Prostate gland (tissue), 2 donors: ENCODE data around the gene SYT14.

Experiments
- POLR2AphosphoS5 ChIP-seq: sonication (generic); formaldehyde crosslinking; IDR thresholded peaks from one replicate; pipeline ENCODE4 v1.6.1; 2017; ENCODE audit warnings: antibody characterized with exemption
- TF ChIP-seq, protein P1 (sequence below), 4 experiments: fragments of 200-600 bp in 2 of 4; fragments of 450-650 bp in 2 of 4; sonication (generic) in 2 of 4; IDR thresholded peaks; 1 replicate in 3 of 4; 2 replicates in 1 of 4; pipeline ENCODE4 v1.5.1; 2016 to 2019; ENCODE audit warnings: antibody characterized with exemption in 4 of 4, mild to moderate bottlenecking in 2 of 4, moderate library complexity in 2 of 4

DNA sequence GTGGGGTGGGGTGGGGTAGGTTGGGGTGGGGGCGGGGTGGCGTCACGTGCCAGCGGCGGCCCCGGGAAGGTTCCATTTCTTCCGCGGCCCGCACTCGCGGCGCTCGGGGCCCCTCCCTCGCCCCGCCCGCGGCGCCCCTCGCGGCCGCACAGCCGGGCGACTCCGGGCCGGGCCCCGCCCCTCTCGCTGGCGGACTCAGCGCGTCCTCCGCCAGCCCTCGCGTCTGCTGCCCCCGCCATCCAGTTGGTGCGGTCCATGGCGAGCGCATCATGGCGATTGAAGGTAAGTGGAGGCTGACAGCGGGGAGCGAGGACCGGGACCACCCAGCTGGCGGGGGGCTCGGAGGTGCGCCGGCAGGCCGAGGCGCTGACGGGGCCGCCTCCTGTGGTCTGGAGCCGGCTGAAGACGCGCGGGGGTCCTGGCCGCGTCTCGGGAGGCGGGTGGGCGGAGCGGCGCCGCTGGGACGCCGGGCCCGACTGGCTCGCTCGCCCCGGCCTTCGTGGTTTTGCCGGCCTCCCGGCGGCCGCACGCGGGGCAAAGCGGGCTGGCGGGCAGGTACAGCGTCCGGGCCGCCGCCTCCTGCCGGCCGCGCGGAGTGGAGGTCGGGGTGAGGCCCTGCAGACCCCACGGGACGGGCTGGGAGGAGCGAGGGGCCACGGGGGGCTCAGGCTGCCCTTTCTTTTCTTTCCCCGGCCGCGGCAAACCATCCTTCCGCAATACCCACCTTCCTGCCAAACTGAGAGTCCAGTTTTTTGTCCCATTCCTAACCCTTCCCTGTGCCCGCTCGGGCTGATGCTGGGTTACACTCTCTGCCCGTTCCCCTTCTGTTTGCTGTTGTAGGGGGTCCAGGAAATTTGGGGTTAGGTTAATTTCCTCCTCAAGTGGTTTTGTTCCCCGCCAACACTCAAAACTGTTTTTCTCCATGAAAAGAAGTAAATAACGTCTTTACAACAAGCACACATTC, at the start of gene SYT14:
- TF ChIP-seq, protein P1, sequence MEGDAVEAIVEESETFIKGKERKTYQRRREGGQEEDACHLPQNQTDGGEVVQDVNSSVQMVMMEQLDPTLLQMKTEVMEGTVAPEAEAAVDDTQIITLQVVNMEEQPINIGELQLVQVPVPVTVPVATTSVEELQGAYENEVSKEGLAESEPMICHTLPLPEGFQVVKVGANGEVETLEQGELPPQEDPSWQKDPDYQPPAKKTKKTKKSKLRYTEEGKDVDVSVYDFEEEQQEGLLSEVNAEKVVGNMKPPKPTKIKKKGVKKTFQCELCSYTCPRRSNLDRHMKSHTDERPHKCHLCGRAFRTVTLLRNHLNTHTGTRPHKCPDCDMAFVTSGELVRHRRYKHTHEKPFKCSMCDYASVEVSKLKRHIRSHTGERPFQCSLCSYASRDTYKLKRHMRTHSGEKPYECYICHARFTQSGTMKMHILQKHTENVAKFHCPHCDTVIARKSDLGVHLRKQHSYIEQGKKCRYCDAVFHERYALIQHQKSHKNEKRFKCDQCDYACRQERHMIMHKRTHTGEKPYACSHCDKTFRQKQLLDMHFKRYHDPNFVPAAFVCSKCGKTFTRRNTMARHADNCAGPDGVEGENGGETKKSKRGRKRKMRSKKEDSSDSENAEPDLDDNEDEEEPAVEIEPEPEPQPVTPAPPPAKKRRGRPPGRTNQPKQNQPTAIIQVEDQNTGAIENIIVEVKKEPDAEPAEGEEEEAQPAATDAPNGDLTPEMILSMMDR (IDR thresholded peaks at IDR 0.05), result no peak
- TF ChIP-seq POLR2AphosphoS5, result no peak
